Adrenal gland (tissue), 12 donors: ENCODE results near the gene RAPGEF4. TPM values are rescaled to one million over a fixed set of nuclear protein-coding genes. Genes with fewer than 3 reads are reported as not detected.

Experiments used
- DNase-seq, 7 donors: peaks; one replicate each; pipeline ENCODE4 v3.0.0-alpha.2; 2019 to 2020
- H3K27ac ChIP-seq, 5 donors: fragments of 200-600 bp; sonication (generic) in 4 of 5; 1 replicate in 3 of 5; 2 replicates in 2 of 5; pipeline versions ENCODE4 v1.5.1 to v1.8.0; 2016 to 2020; ENCODE audit warnings: mild to moderate bottlenecking in 1 of 5
- H3K27me3 ChIP-seq: fragments of 200-600 bp; 2 replicates; pipeline ENCODE4 v1.8.0; 2021
- H3K36me3 ChIP-seq, 2 donors: fragments of 200-600 bp; replicated peaks in 1 of 2; 1 replicate in 1 of 2; 2 replicates in 1 of 2; pipeline versions ENCODE4 v1.5.1 to v1.8.0; 2018 to 2022
- H3K4me1 ChIP-seq, 2 donors: fragments of 200-600 bp; replicated peaks in 1 of 2; 1 replicate in 1 of 2; 2 replicates in 1 of 2; pipeline versions ENCODE4 v1.5.1 to v1.8.0; 2018 to 2021
- H3K4me3 ChIP-seq, 4 donors: fragments of 200-600 bp; sonication (generic) in 3 of 4; one replicate each; pipeline ENCODE4 v1.5.1; 2016 to 2018
- H3K9me3 ChIP-seq, 3 donors: fragments of 200-600 bp; sonication (generic) in 1 of 3; replicated peaks in 1 of 3; 1 replicate in 2 of 3; 2 replicates in 1 of 3; pipeline versions ENCODE4 v1.5.1 to v1.8.0; 2016 to 2021
- CTCF ChIP-seq, 6 experiments: fragments of 450-650 bp in 4 of 6; fragments of 200-600 bp in 2 of 6; sonication (generic) in 1 of 6; IDR thresholded peaks; 1 replicate in 5 of 6; 2 replicates in 1 of 6; pipeline versions ENCODE4 v1.5.1 to v1.8.0; 2016 to 2021; ENCODE audit warnings: antibody characterized with exemption in 6 of 6, mild to moderate bottlenecking in 2 of 6, moderate library complexity in 1 of 6
- POLR2A ChIP-seq, 2 donors: fragments of 450-650 bp; IDR thresholded peaks; one replicate each; pipeline ENCODE4 v1.6.1; 2017; ENCODE audit warnings: antibody characterized with exemption in 2 of 2, mild to moderate bottlenecking in 2 of 2, moderate library complexity in 1 of 2
- WGBS, 4 donors: extraction: QIAGEN DNeasy Blood & Tissue Kit in 2 of 4; methylation state at CpG; one replicate each; pipeline versions ENCODE4 v1.1.5 to v1.1.7; 2013 to 2017; 5-methylcytosine and 5-hydroxymethylcytosine counted together
- intact Hi-C, 2 donors: fragments of 100-400 bp; cut with DNase I; formaldehyde crosslinking; loops; one replicate each; pipeline versions ENCODE4 v1.14.1 to v1.15.0; 2022 to 2023
- polyA plus RNA-seq, 3 donors: library from polyadenylated mRNA; stranded (reverse); fragments of 200-250 nt in 2 of 3; fragments of 350-450 nt in 1 of 3; fragmentation: Illumina TruSeq in 1 of 3; extraction: RNeasy Lipid Tissue Mini Kit (QIAGEN cat#74804) in 1 of 3; gene quantifications; one replicate each; pipeline ENCODE4 v1.2.3, GENCODE V29; 2013 to 2014
- total RNA-seq, 9 donors: library from RNA; depleted of rRNA in 4 of 9; stranded (reverse); fragments of >200 nt in 4 of 9; fragments of 120-200 nt in 1 of 9; fragmentation: NEBNext Ultra II Directional in 1 of 9; extraction: Animal tissue kit (Norgen Biotek cat#: 25700) in 1 of 9; gene quantifications; one replicate each; pipeline versions ENCODE4 v1.1.0 to v1.2.4, GENCODE V29; 2013 to 2023
- donor health status: healthy with polysubstance abuse.
- donor health status: Bipolar disorder and iron deficiency.
- donor health status: DM: yes; HTN: yes; CAD: no.
- donor health status: DM: no; HTN: no; CAD: no.
- donor health status: DM: no; HTN: no; CAD: no.
- donor health status: DM: yes; HTN: yes; CAD: no.

The RAPGEF4 gene
- total and polyA plus RNA-seq, 12 donors = 24.8 to 288 (median 101) TPM

- Histone ChIP-seq H3K9me3 (no peaks in the 10 kb centered on the region), H3K36me3 (peaks cover 0 to 64% of the 10 kb centered on the region in 2 donors), H3K4me3 (no peak overlapping the region), H3K4me1 (peaks cover 0 to 5% of the 10 kb centered on the region in 2 donors), H3K27ac (no peak overlapping the region), H3K27me3 (no peaks in the 10 kb centered on the region)
- WGBS, 4 donors = 74 to 88% (median 82%) methylated on average over 5 of the region's 5 CpGs
- TF ChIP-seq CTCF (IDR thresholded peaks at IDR 0.05) (no peak), POLR2A (IDR thresholded peaks at IDR 0.05) (no peak)
- DNase-seq = no peak
- intact Hi-C loops = loop anchor here (10.0 kb wide), 1 partner anchor 219 kb away; no protein-coding TSS in a partner anchor
Observed at GRCh38 chr2:173023718-173024117, 288.1 kb downstream of the RAPGEF4 start.

- H3K4me1 ChIP-seq = peaks cover 0 to 5% of the 10 kb centered on the region in 2 donors
- 69 to 86% (median 78%) methylated on average over 1 of the region's 1 CpG for WGBS, 4 donors
- TF ChIP-seq CTCF (IDR thresholded peaks at IDR 0.05) (no peak), POLR2A (IDR thresholded peaks at IDR 0.05) (no peak)
- peaks cover 0 to 79% of the 10 kb centered on the region in 2 donors for H3K36me3 ChIP-seq
- no peak for DNase-seq
- H3K4me3 ChIP-seq = no peak overlapping the region
- H3K27me3 ChIP-seq = no peaks in the 10 kb centered on the region
- intact Hi-C loops = loop anchor here (2.0 to 10.0 kb wide), 3 partner anchors 184 to 222 kb away; no protein-coding TSS in a partner anchor
- no peak overlapping the region for H3K27ac ChIP-seq
- no peaks in the 10 kb centered on the region for H3K9me3 ChIP-seq
Observed at GRCh38 chr2:173026479-173026878, 290.8 kb downstream of the RAPGEF4 start.

GRCh38 chr2:173027181-173028128 is 291.8 kb downstream of the RAPGEF4 start:
- Histone ChIP-seq H3K4me3 (no peak overlapping the region), H3K4me1 (peaks cover 0 to 5% of the 10 kb centered on the region in 2 donors), H3K9me3 (no peaks in the 10 kb centered on the region), H3K36me3 (peaks cover 0 to 76% of the 10 kb centered on the region in 2 donors), H3K27me3 (no peaks in the 10 kb centered on the region), H3K27ac (peak overlapping the region in 2 of 5 donors; percentile 22 to 42)
- intact Hi-C loops = loop anchor here (2.0 to 10.0 kb wide), 3 partner anchors 183 to 223 kb away; no protein-coding TSS in a partner anchor
- peak; percentile 80 to 97 (median 91) for DNase-seq
- TF ChIP-seq CTCF (IDR thresholded peaks at IDR 0.05) (peak; percentile 95 to 97 (median 95)), POLR2A (IDR thresholded peaks at IDR 0.05) (no peak)
- WGBS, 4 donors = 23 to 29% (median 24%) methylated on average over 8 of the region's 8 CpGs

GRCh38 chr2:173028141-173028540 is 292.5 kb downstream of the RAPGEF4 start:
- Histone ChIP-seq H3K36me3 (peaks cover 0 to 69% of the 10 kb centered on the region in 2 donors), H3K4me3 (no peak overlapping the region), H3K4me1 (peaks cover 0 to 5% of the 10 kb centered on the region in 2 donors), H3K27me3 (no peaks in the 10 kb centered on the region), H3K27ac (peak overlapping the region in 2 of 5 donors; percentile 22 to 42), H3K9me3 (no peaks in the 10 kb centered on the region)
- no peak for DNase-seq
- intact Hi-C loops = loop anchor here (5.0 to 10.0 kb wide), 2 partner anchors 184 to 223 kb away; no protein-coding TSS in a partner anchor
- TF ChIP-seq CTCF (IDR thresholded peaks at IDR 0.05) (no peak), POLR2A (IDR thresholded peaks at IDR 0.05) (no peak)
- 72 to 100% (median 85%) methylated on average over 1 of the region's 1 CpG for WGBS, 4 donors
